PC-9 (cell line): ENCODE data around the gene THUMPD3. TPM values are rescaled to one million over a fixed set of nuclear protein-coding genes. Genes with fewer than 3 reads are reported as not detected.

Source experiments
- BruUV-seq: library from RNA; stranded (reverse); fragments of 400-500 nt; replicated peaks from 2 replicates; lab custom pipeline; 2021; lab: Mats Ljungman, UMichigan
- CTCF ChIA-PET: fragments of 300-600 bp; sonication (Branson Sonifier 250); formaldehyde crosslinking; loops from one replicate; lab custom pipeline; 2022; ENCODE audit warnings: antibody characterized with exemption; lab: Charles Lee
- POLR2A ChIA-PET: fragments of 300-600 bp; sonication (Branson Sonifier 250); formaldehyde crosslinking; loops from one replicate; lab custom pipeline; 2022; ENCODE audit warnings: antibody characterized with exemption; ENCODE audit not compliant: unreplicated experiment; lab: Charles Lee
- DNase-seq, 2 experiments: peaks; one replicate each; pipeline versions ENCODE4 v3.0.0 to v3.0.0-alpha.2; 2015 to 2022; ENCODE audit warnings: mixed read lengths in 1 of 2
- H2AFZ ChIP-seq: fragments of 200-600 bp; sonication (generic); 2 replicates; pipeline ENCODE4 v1.8.1; 2017; ENCODE audit warnings: antibody characterized with exemption
- H3F3A ChIP-seq: fragments of 200-600 bp; sonication (generic); 2 replicates; pipeline ENCODE4 v1.8.1; 2017; ENCODE audit warnings: antibody characterized with exemption, mild to moderate bottlenecking, low read depth; ENCODE audit not compliant: insufficient read depth
- H3K27ac ChIP-seq: fragments of 200-600 bp; sonication (generic); 2 replicates; pipeline ENCODE4 v1.6.1; 2016; ENCODE audit warnings: mixed run types
- H3K27me3 ChIP-seq: fragments of 200-600 bp; sonication (generic); 2 replicates; pipeline ENCODE4 v1.6.1; 2016; ENCODE audit warnings: low read depth, mixed run types; ENCODE audit not compliant: insufficient read depth
- H3K36me3 ChIP-seq: fragments of 200-600 bp; sonication (generic); 2 replicates; pipeline ENCODE4 v1.6.1; 2016; ENCODE audit warnings: low read depth, mixed run types
- H3K4me1 ChIP-seq: fragments of 200-600 bp; sonication (generic); replicated peaks from 2 replicates; pipeline ENCODE4 v1.6.1; 2016; ENCODE audit warnings: mixed run types; ENCODE audit not compliant: insufficient read depth
- H3K4me2 ChIP-seq: fragments of 200-600 bp; sonication (generic); 2 replicates; pipeline ENCODE4 v1.6.1; 2017; ENCODE audit warnings: mixed run types
- H3K4me3 ChIP-seq: fragments of 200-600 bp; sonication (generic); 2 replicates; pipeline ENCODE4 v1.6.1; 2016; ENCODE audit warnings: mixed run types
- H3K79me2 ChIP-seq: fragments of 200-600 bp; sonication (generic); 2 replicates; pipeline ENCODE4 v1.6.1; 2017; ENCODE audit warnings: low read depth, mixed run types
- H3K9me2 ChIP-seq: fragments of 200-600 bp; sonication (generic); 2 replicates; pipeline ENCODE4 v1.8.1; 2017; ENCODE audit warnings: mild to moderate bottlenecking; ENCODE audit not compliant: insufficient read depth
- H3K9me3 ChIP-seq: fragments of 200-600 bp; sonication (generic); 2 replicates; pipeline ENCODE4 v1.8.1; 2016; ENCODE audit warnings: low read depth; ENCODE audit not compliant: insufficient read depth
- H4K20me1 ChIP-seq: fragments of 200-600 bp; sonication (generic); 2 replicates; pipeline ENCODE4 v1.8.1; 2017; ENCODE audit not compliant: insufficient read depth
- CTCF ChIP-seq: fragments of 200-600 bp; sonication (generic); conservative IDR thresholded peaks from 2 replicates; pipeline ENCODE4 v1.6.1; 2017; ENCODE audit warnings: mixed run types, antibody characterized with exemption, mild to moderate bottlenecking, moderate library complexity
- EZH2 ChIP-seq: fragments of 200-600 bp; sonication (generic); IDR thresholded peaks from 2 replicates; pipeline ENCODE4 v1.8.0; 2017; ENCODE audit warnings: antibody characterized with exemption, low read depth
- intact Hi-C: fragments of 100-400 bp; cut with micrococcal nuclease; formaldehyde crosslinking; loops from one replicate; pipeline ENCODE4 v1.10.0; 2022; ENCODE audit not compliant: unreplicated experiment
- total RNA-seq: library from RNA; stranded (reverse); gene quantifications from 2 replicates; pipeline ENCODE4 v1.2.3, GENCODE V29; 2021

Gene THUMPD3
- total RNA-seq, 1 experiment from 2014 or later: 48.8 TPM

- Histone ChIP-seq H3K9me2 (no peaks in the 10 kb centered on the region), H3K4me1 (peaks cover 5% of the 10 kb centered on the region; the same call in 1 of the 2 replicates), H3K36me3 (peaks cover 14% of the 10 kb centered on the region; the same call in 1 of the 2 replicates), H3K4me2 (no peak overlapping the region), H3K9me3 (peaks cover 4% of the 10 kb centered on the region; the same call in 1 of the 2 replicates), H3F3A (peaks cover 49% of the 10 kb centered on the region), H3K27me3 (no peaks in the 10 kb centered on the region), H2AFZ (no peak overlapping the region), H3K79me2 (peaks cover 100% of the 10 kb centered on the region), H3K4me3 (no peak overlapping the region), H3K27ac (no peak overlapping the region), H4K20me1 (peaks cover 96% of the 10 kb centered on the region)
- DNase-seq: no peak
- POLR2A ChIA-PET: no interaction called here
- CTCF ChIA-PET: no interaction called here
- TF ChIP-seq CTCF: no peak
- TF ChIP-seq EZH2: no peak
- BruUV-seq: no TSS peak
- intact Hi-C loops: no loop called here
Observed at GRCh38 chr3:9409981-9410854, 47.4 kb downstream of the THUMPD3 start.

GRCh38 chr3:9411302-9411701 lies 48.4 kb downstream of the THUMPD3 start:
- Histone ChIP-seq H3K9me3 (peaks cover 4% of the 10 kb centered on the region; the same call in 1 of the 2 replicates), H3K9me2 (no peaks in the 10 kb centered on the region), H3K36me3 (peaks cover 8% of the 10 kb centered on the region), H3F3A (peaks cover 54% of the 10 kb centered on the region), H2AFZ (no peak overlapping the region), H3K4me2 (no peak overlapping the region), H3K79me2 (peaks cover 100% of the 10 kb centered on the region), H3K27ac (0 out of 2 replicates have a peak overlapping the region, but pooled peaks have one; percentile 3), H3K4me3 (no peak overlapping the region), H3K4me1 (peaks cover 16% of the 10 kb centered on the region), H4K20me1 (peaks cover 96% of the 10 kb centered on the region), H3K27me3 (no peaks in the 10 kb centered on the region)
- no TSS peak for BruUV-seq
- POLR2A ChIA-PET: no interaction called here
- intact Hi-C loops: no loop called here
- DNase-seq: no peak
- no peak for TF ChIP-seq CTCF
- no peak for TF ChIP-seq EZH2
- CTCF ChIA-PET: no interaction called here

- DNase-seq: no peak
- H3K9me3 ChIP-seq: peaks cover 4% of the 10 kb centered on the region; the same call in 1 of the 2 replicates
- POLR2A ChIA-PET: no interaction called here
- H3K27ac ChIP-seq: no peak overlapping the region
- CTCF ChIA-PET: no interaction called here
- no TSS peak for BruUV-seq
- intact Hi-C loops: no loop called here
- no peak overlapping the region for H3K4me2 ChIP-seq
- H2AFZ ChIP-seq: no peak overlapping the region
- H3K36me3 ChIP-seq: peaks cover 16% of the 10 kb centered on the region
- H3F3A ChIP-seq: peaks cover 52% of the 10 kb centered on the region
- peaks cover 24% of the 10 kb centered on the region for H3K4me1 ChIP-seq
- H3K4me3 ChIP-seq: no peak overlapping the region
- no peaks in the 10 kb centered on the region for H3K27me3 ChIP-seq
- TF ChIP-seq CTCF (no peak), EZH2 (no peak)
- peaks cover 95% of the 10 kb centered on the region for H4K20me1 ChIP-seq
- H3K9me2 ChIP-seq: no peaks in the 10 kb centered on the region
- peaks cover 100% of the 10 kb centered on the region for H3K79me2 ChIP-seq
Observed at GRCh38 chr3:9412293-9412692, 49.4 kb downstream of the THUMPD3 start.
